ENCODE data around the gene DCXR. TPM values are rescaled to one million over a fixed set of nuclear protein-coding genes. Genes with fewer than 3 reads are reported as not detected.

The DCXR gene
- total and polyA plus RNA-seq, 2 of the 13 experiments (the other 11 are each of a cell fraction or from before 2014, with no cell fraction given) = 287 to 311 TPM

DNA sequence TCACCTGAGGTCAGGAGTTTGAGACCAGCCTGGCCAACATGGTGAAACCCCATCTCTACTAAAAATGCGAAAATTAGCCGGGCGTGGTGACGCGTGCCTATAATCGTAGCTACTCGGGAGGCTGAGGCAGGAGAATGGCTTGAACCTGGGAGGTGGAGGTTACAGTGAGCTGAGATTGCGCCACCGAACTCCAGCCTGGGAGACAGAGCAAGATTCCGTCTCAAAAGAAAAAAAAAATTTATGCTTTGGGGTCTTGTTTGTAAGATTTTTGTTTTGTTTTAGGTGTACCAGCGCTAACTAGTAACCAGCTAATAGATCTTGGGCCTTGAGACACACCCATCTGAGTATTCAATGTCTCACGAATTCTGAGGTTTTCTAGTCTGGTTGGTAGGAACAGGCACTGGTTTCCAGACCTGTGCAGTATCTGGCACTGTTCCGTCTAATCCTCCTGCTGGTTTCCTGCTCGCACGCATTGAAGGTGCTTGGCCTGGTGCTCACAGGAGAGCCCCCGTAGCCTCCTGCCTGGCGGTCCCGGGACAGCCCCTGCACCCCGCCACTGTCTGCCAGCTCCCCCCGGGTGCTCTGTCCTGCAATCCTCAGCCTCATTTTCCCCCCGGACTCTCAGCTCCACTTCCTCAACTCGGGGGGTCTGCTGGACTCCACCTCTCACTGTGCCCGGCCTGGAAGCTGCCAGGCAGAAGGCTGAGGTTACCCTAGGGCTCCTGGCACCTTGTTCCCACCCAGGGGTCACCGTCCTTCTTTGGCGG is 38.7 kb upstream of the DCXR start (continued):
- TF ChIP-seq, protein P1, sequence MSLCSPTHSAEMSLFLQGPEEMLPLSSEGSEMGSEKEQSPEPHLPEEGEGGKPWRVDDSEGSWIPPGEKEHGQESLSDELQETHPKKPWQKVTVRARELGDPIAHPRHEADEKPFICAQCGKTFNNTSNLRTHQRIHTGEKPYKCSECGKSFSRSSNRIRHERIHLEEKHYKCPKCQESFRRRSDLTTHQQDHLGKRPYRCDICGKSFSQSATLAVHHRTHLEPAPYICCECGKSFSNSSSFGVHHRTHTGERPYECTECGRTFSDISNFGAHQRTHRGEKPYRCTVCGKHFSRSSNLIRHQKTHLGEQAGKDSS (CRISPR knock-in tag; IDR thresholded peaks at IDR 0.05; ENCODE audit: borderline replicate concordance, low read depth) = no peak
- TF ChIP-seq BORCS8-MEF2B (CRISPR knock-in tag; IDR thresholded peaks at IDR 0.05) = peak; percentile 38; the same call in 1 of the 2 replicates
- TF ChIP-seq, protein P2, sequence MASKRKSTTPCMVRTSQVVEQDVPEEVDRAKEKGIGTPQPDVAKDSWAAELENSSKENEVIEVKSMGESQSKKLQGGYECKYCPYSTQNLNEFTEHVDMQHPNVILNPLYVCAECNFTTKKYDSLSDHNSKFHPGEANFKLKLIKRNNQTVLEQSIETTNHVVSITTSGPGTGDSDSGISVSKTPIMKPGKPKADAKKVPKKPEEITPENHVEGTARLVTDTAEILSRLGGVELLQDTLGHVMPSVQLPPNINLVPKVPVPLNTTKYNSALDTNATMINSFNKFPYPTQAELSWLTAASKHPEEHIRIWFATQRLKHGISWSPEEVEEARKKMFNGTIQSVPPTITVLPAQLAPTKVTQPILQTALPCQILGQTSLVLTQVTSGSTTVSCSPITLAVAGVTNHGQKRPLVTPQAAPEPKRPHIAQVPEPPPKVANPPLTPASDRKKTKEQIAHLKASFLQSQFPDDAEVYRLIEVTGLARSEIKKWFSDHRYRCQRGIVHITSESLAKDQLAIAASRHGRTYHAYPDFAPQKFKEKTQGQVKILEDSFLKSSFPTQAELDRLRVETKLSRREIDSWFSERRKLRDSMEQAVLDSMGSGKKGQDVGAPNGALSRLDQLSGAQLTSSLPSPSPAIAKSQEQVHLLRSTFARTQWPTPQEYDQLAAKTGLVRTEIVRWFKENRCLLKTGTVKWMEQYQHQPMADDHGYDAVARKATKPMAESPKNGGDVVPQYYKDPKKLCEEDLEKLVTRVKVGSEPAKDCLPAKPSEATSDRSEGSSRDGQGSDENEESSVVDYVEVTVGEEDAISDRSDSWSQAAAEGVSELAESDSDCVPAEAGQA (IDR thresholded peaks at IDR 0.05; ENCODE audit: low read depth) = no peak
- TF ChIP-seq, protein P2 (CRISPR knock-in tag; IDR thresholded peaks at IDR 0.05; ENCODE audit: borderline replicate concordance) = no peak
- TF ChIP-seq MBNL3 (CRISPR knock-in tag; conservative IDR thresholded peaks at IDR 0.05) = no peak
- no peak for TF ChIP-seq XRCC5 (optimal IDR thresholded peaks at IDR 0.05; ENCODE audit: low read length)
- 0 out of 2 replicates have a peak, but pooled peaks have one; percentile 50 for TF ChIP-seq ZNF501 (CRISPR knock-in tag; IDR thresholded peaks at IDR 0.05)
- no peak for TF ChIP-seq ZC3H4 (CRISPR knock-in tag; IDR thresholded peaks at IDR 0.05; ENCODE audit: borderline replicate concordance)
- TF ChIP-seq, protein P3, sequence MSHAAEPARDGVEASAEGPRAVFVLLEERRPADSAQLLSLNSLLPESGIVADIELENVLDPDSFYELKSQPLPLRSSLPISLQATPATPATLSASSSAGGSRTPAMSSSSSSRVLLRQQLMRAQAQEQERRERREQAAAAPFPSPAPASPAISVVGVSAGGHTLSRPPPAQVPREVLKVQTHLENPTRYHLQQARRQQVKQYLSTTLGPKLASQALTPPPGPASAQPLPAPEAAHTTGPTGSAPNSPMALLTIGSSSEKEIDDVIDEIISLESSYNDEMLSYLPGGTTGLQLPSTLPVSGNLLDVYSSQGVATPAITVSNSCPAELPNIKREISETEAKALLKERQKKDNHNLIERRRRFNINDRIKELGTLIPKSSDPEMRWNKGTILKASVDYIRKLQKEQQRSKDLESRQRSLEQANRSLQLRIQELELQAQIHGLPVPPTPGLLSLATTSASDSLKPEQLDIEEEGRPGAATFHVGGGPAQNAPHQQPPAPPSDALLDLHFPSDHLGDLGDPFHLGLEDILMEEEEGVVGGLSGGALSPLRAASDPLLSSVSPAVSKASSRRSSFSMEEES (CRISPR knock-in tag; IDR thresholded peaks at IDR 0.05) = no peak
- no peak; the same call in 1 of the 2 replicates for TF ChIP-seq ZNF333 (CRISPR knock-in tag; IDR thresholded peaks at IDR 0.05; ENCODE audit: borderline replicate concordance)
- no peak for TF ChIP-seq SMARCC2 (IDR thresholded peaks at IDR 0.05)
- no peak for TF ChIP-seq ETV5 (CRISPR knock-in tag; IDR thresholded peaks at IDR 0.05; ENCODE audit: borderline replicate concordance)
- no peak for TF ChIP-seq TEAD3 (CRISPR knock-in tag; optimal IDR thresholded peaks at IDR 0.05; ENCODE audit: borderline replicate concordance)
- no peak for TF ChIP-seq ZNF331 (CRISPR knock-in tag; IDR thresholded peaks at IDR 0.05)
- TF ChIP-seq, protein P4, sequence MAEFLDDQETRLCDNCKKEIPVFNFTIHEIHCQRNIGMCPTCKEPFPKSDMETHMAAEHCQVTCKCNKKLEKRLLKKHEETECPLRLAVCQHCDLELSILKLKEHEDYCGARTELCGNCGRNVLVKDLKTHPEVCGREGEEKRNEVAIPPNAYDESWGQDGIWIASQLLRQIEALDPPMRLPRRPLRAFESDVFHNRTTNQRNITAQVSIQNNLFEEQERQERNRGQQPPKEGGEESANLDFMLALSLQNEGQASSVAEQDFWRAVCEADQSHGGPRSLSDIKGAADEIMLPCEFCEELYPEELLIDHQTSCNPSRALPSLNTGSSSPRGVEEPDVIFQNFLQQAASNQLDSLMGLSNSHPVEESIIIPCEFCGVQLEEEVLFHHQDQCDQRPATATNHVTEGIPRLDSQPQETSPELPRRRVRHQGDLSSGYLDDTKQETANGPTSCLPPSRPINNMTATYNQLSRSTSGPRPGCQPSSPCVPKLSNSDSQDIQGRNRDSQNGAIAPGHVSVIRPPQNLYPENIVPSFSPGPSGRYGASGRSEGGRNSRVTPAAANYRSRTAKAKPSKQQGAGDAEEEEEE (CRISPR knock-in tag; IDR thresholded peaks at IDR 0.05; ENCODE audit: borderline replicate concordance) = no peak
- TF ChIP-seq, protein P5, sequence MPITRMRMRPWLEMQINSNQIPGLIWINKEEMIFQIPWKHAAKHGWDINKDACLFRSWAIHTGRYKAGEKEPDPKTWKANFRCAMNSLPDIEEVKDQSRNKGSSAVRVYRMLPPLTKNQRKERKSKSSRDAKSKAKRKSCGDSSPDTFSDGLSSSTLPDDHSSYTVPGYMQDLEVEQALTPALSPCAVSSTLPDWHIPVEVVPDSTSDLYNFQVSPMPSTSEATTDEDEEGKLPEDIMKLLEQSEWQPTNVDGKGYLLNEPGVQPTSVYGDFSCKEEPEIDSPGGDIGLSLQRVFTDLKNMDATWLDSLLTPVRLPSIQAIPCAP (CRISPR knock-in tag; IDR thresholded peaks at IDR 0.05; ENCODE audit: low read depth) = no peak
- TF ChIP-seq AGO1 (IDR thresholded peaks at IDR 0.05; ENCODE audit: low read depth, low read length, poor library complexity, severe bottlenecking) = no peak
